ENCODE data around the gene GREB1. TPM values are rescaled to one million over a fixed set of nuclear protein-coding genes. Genes with fewer than 3 reads are reported as not detected.

Gene GREB1
- total and polyA plus RNA-seq, 4 experiments from 2014 or later = 0.19 to 1.1 TPM; not detected in 2

- Mint-ChIP-seq H3K4me3 (no peak overlapping the region), H3K9me3 (peaks cover 0 to 26% (median 11%) of the 10 kb centered on the region in 8 donors), H3K27ac (no peak overlapping the region), H3K4me1 (no peaks in the 10 kb centered on the region), H3K36me3 (no peaks in the 10 kb centered on the region), H3K27me3 (peaks cover 10% of the 10 kb centered on the region in 2 donors)
- ChIA-PET POLR2A (ENCODE audit: partially characterized antibody) (no interaction called here), CTCF (ENCODE audit: partially characterized antibody) (no interaction called here)
- intact Hi-C loops (cut with micrococcal nuclease) = no loop called here
- Histone ChIP-seq H3K9me3 (ENCODE audit: control insufficient read depth in 1 of 2, low read length in 2 of 2) (no peaks in the 10 kb centered on the region), H3K4me3 (ENCODE audit: low read length in 2 of 2) (no peak overlapping the region), H3K36me3 (ENCODE audit: insufficient read depth, low read length) (no peaks in the 10 kb centered on the region), H3K27me3 (ENCODE audit: insufficient read depth, low read length) (no peaks in the 10 kb centered on the region), H3K27ac (ENCODE audit: low read depth, low read length) (no peak overlapping the region), H3K4me1 (ENCODE audit: insufficient read depth, low read length) (no peaks in the 10 kb centered on the region)
- DNase-seq = no peak
These were observed 12.1 kb upstream of the GREB1 start for GRCh38 chr2:11521775-11522174.

GRCh38 chr2:11524470-11524869 lies 9.4 kb upstream of the GREB1 start:
- H3K4me1 Mint-ChIP-seq = no peaks in the 10 kb centered on the region

GRCh38 chr2:11525762-11526161 lies 8.1 kb upstream of the GREB1 start:
- CTCF ChIA-PET (ENCODE audit: partially characterized antibody) = no interaction called here
- no peak overlapping the region for H3K27ac Mint-ChIP-seq
- peaks cover 0 to 9% (median 3%) of the 10 kb centered on the region in 8 donors for H3K9me3 Mint-ChIP-seq

More at GRCh38 chr2:11524470-11524869, 9.4 kb upstream of the GREB1 start:
- H3K4me3 Mint-ChIP-seq = no peak overlapping the region
- Histone ChIP-seq H3K9me3 (ENCODE audit: control insufficient read depth in 1 of 2, low read length in 2 of 2) (no peaks in the 10 kb centered on the region), H3K4me3 (ENCODE audit: low read length in 2 of 2) (no peak overlapping the region), H3K4me1 (ENCODE audit: insufficient read depth, low read length) (no peaks in the 10 kb centered on the region), H3K27ac (ENCODE audit: low read depth, low read length) (no peak overlapping the region), H3K36me3 (ENCODE audit: insufficient read depth, low read length) (no peaks in the 10 kb centered on the region), H3K27me3 (ENCODE audit: insufficient read depth, low read length) (peaks cover 6% of the 10 kb centered on the region)
- H3K27ac Mint-ChIP-seq = no peak overlapping the region
- H3K36me3 Mint-ChIP-seq = no peaks in the 10 kb centered on the region
- CTCF ChIA-PET (ENCODE audit: partially characterized antibody) = no interaction called here
- peaks cover 0 to 19% (median 9%) of the 10 kb centered on the region in 8 donors for H3K9me3 Mint-ChIP-seq
- peaks cover 15 to 18% of the 10 kb centered on the region in 2 donors for H3K27me3 Mint-ChIP-seq
- intact Hi-C loops (cut with micrococcal nuclease) = no loop called here
- no peak for DNase-seq
- POLR2A ChIA-PET (ENCODE audit: partially characterized antibody) = no interaction called here

GRCh38 chr2:11527001-11527400 lies 6.8 kb upstream of the GREB1 start:
- H3K4me1 ChIP-seq (ENCODE audit: insufficient read depth, low read length) = no peaks in the 10 kb centered on the region
- Mint-ChIP-seq H3K4me3 (no peak overlapping the region), H3K36me3 (no peaks in the 10 kb centered on the region), H3K9me3 (peaks cover 0 to 5% (median 3%) of the 10 kb centered on the region in 8 donors), H3K4me1 (no peaks in the 10 kb centered on the region), H3K27ac (no peak overlapping the region), H3K27me3 (peaks cover 15 to 18% of the 10 kb centered on the region in 2 donors)
- H3K4me3 ChIP-seq (ENCODE audit: low read length in 2 of 2) = no peak overlapping the region
- POLR2A ChIA-PET (ENCODE audit: partially characterized antibody) = no interaction called here
- DNase-seq = no peak
- CTCF ChIA-PET (ENCODE audit: partially characterized antibody) = no interaction called here
- H3K27ac ChIP-seq (ENCODE audit: low read depth, low read length) = no peak overlapping the region
- intact Hi-C loops (cut with micrococcal nuclease) = no loop called here
- H3K36me3 ChIP-seq (ENCODE audit: insufficient read depth, low read length) = no peaks in the 10 kb centered on the region
- no peaks in the 10 kb centered on the region for H3K9me3 ChIP-seq (ENCODE audit: control insufficient read depth in 1 of 2, low read length in 2 of 2)
- peaks cover 6% of the 10 kb centered on the region for H3K27me3 ChIP-seq (ENCODE audit: insufficient read depth, low read length)

More at GRCh38 chr2:11525762-11526161, 8.1 kb upstream of the GREB1 start:
- Histone ChIP-seq H3K4me3 (ENCODE audit: low read length in 2 of 2) (no peak overlapping the region), H3K27ac (ENCODE audit: low read depth, low read length) (no peak overlapping the region), H3K9me3 (ENCODE audit: control insufficient read depth in 1 of 2, low read length in 2 of 2) (no peaks in the 10 kb centered on the region), H3K36me3 (ENCODE audit: insufficient read depth, low read length) (no peaks in the 10 kb centered on the region), H3K4me1 (ENCODE audit: insufficient read depth, low read length) (no peaks in the 10 kb centered on the region), H3K27me3 (ENCODE audit: insufficient read depth, low read length) (peaks cover 6% of the 10 kb centered on the region)
- H3K36me3 Mint-ChIP-seq = no peaks in the 10 kb centered on the region
- DNase-seq = no peak
- intact Hi-C loops (cut with micrococcal nuclease) = no loop called here
- POLR2A ChIA-PET (ENCODE audit: partially characterized antibody) = no interaction called here
- no peaks in the 10 kb centered on the region for H3K4me1 Mint-ChIP-seq
- no peak overlapping the region for H3K4me3 Mint-ChIP-seq
- peaks cover 15% of the 10 kb centered on the region in 2 donors for H3K27me3 Mint-ChIP-seq

GRCh38 chr2:11528228-11528627 lies 5.6 kb upstream of the GREB1 start:
- H3K4me1 Mint-ChIP-seq = no peaks in the 10 kb centered on the region
- intact Hi-C loops (cut with micrococcal nuclease) = no loop called here
- H3K27ac ChIP-seq (ENCODE audit: low read depth, low read length) = no peak overlapping the region
- no peaks in the 10 kb centered on the region for H3K36me3 Mint-ChIP-seq
- peaks cover 0 to 4% (median 3%) of the 10 kb centered on the region in 8 donors for H3K9me3 Mint-ChIP-seq
- no peaks in the 10 kb centered on the region for H3K36me3 ChIP-seq (ENCODE audit: insufficient read depth, low read length)
- H3K4me3 ChIP-seq (ENCODE audit: low read length in 2 of 2) = no peak overlapping the region
- POLR2A ChIA-PET (ENCODE audit: partially characterized antibody) = no interaction called here
- CTCF ChIA-PET (ENCODE audit: partially characterized antibody) = no interaction called here
- H3K27ac Mint-ChIP-seq = no peak overlapping the region
- no peaks in the 10 kb centered on the region for H3K9me3 ChIP-seq (ENCODE audit: control insufficient read depth in 1 of 2, low read length in 2 of 2)
- peaks cover 6% of the 10 kb centered on the region for H3K27me3 ChIP-seq (ENCODE audit: insufficient read depth, low read length)
- peaks cover 15 to 20% of the 10 kb centered on the region in 2 donors for H3K27me3 Mint-ChIP-seq
- no peak overlapping the region for H3K4me3 Mint-ChIP-seq
- no peak for DNase-seq
- no peaks in the 10 kb centered on the region for H3K4me1 ChIP-seq (ENCODE audit: insufficient read depth, low read length)

- no peaks in the 10 kb centered on the region for H3K36me3 ChIP-seq (ENCODE audit: insufficient read depth, low read length)
- no peaks in the 10 kb centered on the region for H3K36me3 Mint-ChIP-seq
- no peak overlapping the region for H3K4me3 ChIP-seq (ENCODE audit: low read length in 2 of 2)
- H3K9me3 ChIP-seq (ENCODE audit: control insufficient read depth in 1 of 2, low read length in 2 of 2) = no peaks in the 10 kb centered on the region
- no peak overlapping the region for H3K4me3 Mint-ChIP-seq
- H3K27me3 Mint-ChIP-seq = peaks cover 16% of the 10 kb centered on the region in 2 donors
- H3K27me3 ChIP-seq (ENCODE audit: insufficient read depth, low read length) = peaks cover 6% of the 10 kb centered on the region
- intact Hi-C loops (cut with micrococcal nuclease) = no loop called here
- no peak for DNase-seq
- H3K27ac ChIP-seq (ENCODE audit: low read depth, low read length) = no peak overlapping the region
- no peaks in the 10 kb centered on the region for H3K4me1 ChIP-seq (ENCODE audit: insufficient read depth, low read length)
- POLR2A ChIA-PET (ENCODE audit: partially characterized antibody) = no interaction called here
- H3K4me1 Mint-ChIP-seq = no peaks in the 10 kb centered on the region
- H3K9me3 Mint-ChIP-seq = peaks cover 0 to 4% (median 3%) of the 10 kb centered on the region in 8 donors
- H3K27ac Mint-ChIP-seq = no peak overlapping the region
- CTCF ChIA-PET (ENCODE audit: partially characterized antibody) = no interaction called here
These were observed 2.9 kb upstream of the GREB1 start for GRCh38 chr2:11530864-11531465.

GRCh38 chr2:11532416-11533055 lies 1.3 kb upstream of the GREB1 start:
- Mint-ChIP-seq H3K27ac (no peak overlapping the region), H3K4me1 (no peaks in the 10 kb centered on the region), H3K9me3 (no peaks in the 10 kb centered on the region), H3K36me3 (no peaks in the 10 kb centered on the region), H3K4me3 (no peak overlapping the region), H3K27me3 (peaks cover 11% of the 10 kb centered on the region in 2 donors)
- H3K27me3 ChIP-seq (ENCODE audit: insufficient read depth, low read length) = peaks cover 1% of the 10 kb centered on the region
- no peaks in the 10 kb centered on the region for H3K9me3 ChIP-seq (ENCODE audit: control insufficient read depth in 1 of 2, low read length in 2 of 2)
- no peak overlapping the region for H3K4me3 ChIP-seq (ENCODE audit: low read length in 2 of 2)
- no peaks in the 10 kb centered on the region for H3K4me1 ChIP-seq (ENCODE audit: insufficient read depth, low read length)
- intact Hi-C loops (cut with micrococcal nuclease) = no loop called here
- ChIA-PET POLR2A (ENCODE audit: partially characterized antibody) (no interaction called here), CTCF (ENCODE audit: partially characterized antibody) (no interaction called here)
- no peak for DNase-seq
- H3K36me3 ChIP-seq (ENCODE audit: insufficient read depth, low read length) = no peaks in the 10 kb centered on the region
- no peak overlapping the region for H3K27ac ChIP-seq (ENCODE audit: low read depth, low read length)

Measured in CD4-positive, alpha-beta memory T cell (primary cell).